ENCODE data around the gene PALD1.
"Not testable (repeated sequence)": the region's sequence is repeated elsewhere in the genome, so short reads cannot be mapped to it uniquely, and the experiment has no call there.

The PALD1 gene

DNA sequence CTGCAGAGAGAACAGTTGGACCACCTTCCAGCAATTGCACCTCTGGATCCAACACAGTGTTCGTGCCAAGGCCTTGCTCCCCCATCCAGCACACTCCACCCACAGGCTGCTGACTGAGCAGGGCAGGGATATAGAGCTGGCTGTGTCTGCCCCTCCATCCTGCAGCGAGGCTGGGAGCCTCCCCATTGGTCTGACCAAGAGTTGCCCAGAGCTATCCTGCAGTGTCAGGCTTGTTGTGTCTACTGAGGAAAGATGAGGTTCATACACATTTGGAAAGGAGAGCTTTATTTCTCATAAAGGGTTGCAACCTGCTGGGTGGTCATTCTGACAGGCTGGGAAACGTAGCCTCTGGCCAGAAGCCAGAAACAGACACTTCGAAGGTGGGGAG, 96.9 kb downstream of the PALD1 start:
- no peak overlapping the region for H3K4me3 ChIP-seq (ENCODE audit: low read length)
- no peaks in the 10 kb centered on the region for H3K27me3 ChIP-seq (ENCODE audit: insufficient read depth, low read length)
- no peaks in the 10 kb centered on the region for H3K36me3 ChIP-seq (ENCODE audit: insufficient read depth, low read depth, low read length)
- H3K4me1 ChIP-seq (ENCODE audit: insufficient read depth, low read length): no peaks in the 10 kb centered on the region
- H3K27ac ChIP-seq (ENCODE audit: low read length): no peak overlapping the region
- no peaks in the 10 kb centered on the region for H3K9me3 ChIP-seq (ENCODE audit: insufficient read depth, low read depth, low read length)
- no peak overlapping the region for H3K9ac ChIP-seq (ENCODE audit: low read depth, low read length)

DNA sequence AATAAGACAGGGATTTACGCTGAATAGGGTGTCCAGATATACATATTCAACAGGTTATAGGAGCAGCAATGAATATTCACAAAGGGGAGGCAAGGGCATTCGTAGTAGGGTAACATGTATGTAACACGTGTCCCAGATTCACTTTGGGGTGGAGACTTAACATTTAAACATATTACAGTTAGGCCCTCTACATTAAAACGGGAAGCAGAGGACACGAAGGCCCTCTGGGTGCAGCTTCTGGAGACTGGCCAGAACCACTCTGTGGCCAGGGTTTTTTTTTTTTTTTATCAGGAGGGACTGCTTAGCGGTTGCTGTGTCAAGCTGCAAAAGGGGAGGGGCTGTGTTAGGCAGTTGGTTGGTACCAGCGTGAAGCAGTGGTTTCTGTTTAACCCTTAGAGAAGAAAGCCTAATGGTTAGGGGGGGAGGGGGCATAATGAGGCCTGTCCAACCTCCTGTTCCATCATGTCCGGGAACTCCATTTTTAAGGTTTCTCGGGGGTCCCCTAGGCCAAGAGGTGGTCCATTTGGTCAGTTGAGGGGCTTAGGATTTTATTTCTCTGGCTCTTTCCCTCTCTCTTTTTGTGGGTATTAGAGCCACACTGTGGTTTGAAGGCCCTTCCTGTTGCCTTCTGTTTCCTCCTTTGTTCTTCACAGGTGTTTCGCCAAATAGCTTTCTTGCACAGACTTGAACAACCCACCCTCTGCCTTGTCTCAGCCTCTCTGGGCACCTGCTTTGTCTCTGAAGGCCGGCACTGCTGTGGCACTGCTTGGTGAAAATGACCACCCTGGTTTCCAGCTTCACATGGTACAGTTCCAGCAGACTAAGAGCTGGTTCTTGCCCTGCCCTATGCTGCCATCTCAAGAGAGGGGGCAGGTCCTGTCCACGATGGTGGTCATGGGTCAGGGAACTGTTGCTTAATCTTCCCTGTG, 97.6 kb downstream of the PALD1 start:
- Histone ChIP-seq H3K9me3 (ENCODE audit: insufficient read depth, low read depth, low read length) (no peaks in the 10 kb centered on the region), H3K9ac (ENCODE audit: low read depth, low read length) (no peak overlapping the region), H3K4me3 (ENCODE audit: low read length) (no peak overlapping the region), H3K4me1 (ENCODE audit: insufficient read depth, low read length) (no peaks in the 10 kb centered on the region), H3K27ac (ENCODE audit: low read length) (no peak overlapping the region), H3K27me3 (ENCODE audit: insufficient read depth, low read length) (no peaks in the 10 kb centered on the region), H3K36me3 (ENCODE audit: insufficient read depth, low read depth, low read length) (no peaks in the 10 kb centered on the region)

DNA sequence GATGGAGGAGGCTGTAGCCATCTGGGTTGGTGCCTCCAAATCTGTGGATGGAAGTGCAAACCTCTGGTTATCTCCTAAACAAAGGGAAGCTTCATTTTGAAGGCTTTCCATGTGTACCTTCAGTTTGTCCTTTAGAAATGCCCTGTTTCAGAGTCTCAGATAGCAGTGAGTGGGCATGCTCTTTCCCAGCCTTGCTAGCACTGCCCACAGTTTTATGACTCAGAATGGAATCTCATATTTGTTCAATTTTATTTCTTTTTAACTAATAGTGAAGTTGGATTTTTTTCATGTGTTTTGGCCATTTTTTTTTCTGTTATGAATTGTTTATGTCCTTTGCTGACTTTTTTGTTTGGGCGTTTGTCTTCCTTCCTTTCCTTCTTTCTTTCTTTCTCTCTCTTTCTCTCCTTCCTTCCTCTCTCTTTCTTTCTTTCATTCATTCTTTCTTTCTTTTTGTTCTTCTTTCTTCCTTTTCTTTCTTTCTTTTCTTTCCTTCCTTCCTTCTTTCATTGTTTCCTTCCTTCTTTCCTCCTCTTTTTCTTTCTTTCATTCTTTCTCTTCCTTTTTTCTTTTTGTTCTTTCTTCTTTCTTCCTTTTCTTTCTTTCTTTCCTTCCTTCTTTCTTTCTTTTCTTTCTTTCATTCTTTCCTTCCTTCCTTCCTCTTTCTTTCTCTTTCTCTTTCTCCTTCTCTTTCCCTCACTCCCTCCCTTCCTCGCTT, 98.4 kb downstream of the PALD1 start:
- H3K27ac ChIP-seq (ENCODE audit: low read length): no peak overlapping the region
- no peak overlapping the region for H3K9ac ChIP-seq (ENCODE audit: low read depth, low read length)
- H3K27me3 ChIP-seq (ENCODE audit: insufficient read depth, low read length): no peaks in the 10 kb centered on the region
- no peaks in the 10 kb centered on the region for H3K4me1 ChIP-seq (ENCODE audit: insufficient read depth, low read length)
- no peaks in the 10 kb centered on the region for H3K36me3 ChIP-seq (ENCODE audit: insufficient read depth, low read depth, low read length)
- no peaks in the 10 kb centered on the region for H3K9me3 ChIP-seq (ENCODE audit: insufficient read depth, low read depth, low read length)
- H3K4me3 ChIP-seq (ENCODE audit: low read length): no peak overlapping the region

DNA sequence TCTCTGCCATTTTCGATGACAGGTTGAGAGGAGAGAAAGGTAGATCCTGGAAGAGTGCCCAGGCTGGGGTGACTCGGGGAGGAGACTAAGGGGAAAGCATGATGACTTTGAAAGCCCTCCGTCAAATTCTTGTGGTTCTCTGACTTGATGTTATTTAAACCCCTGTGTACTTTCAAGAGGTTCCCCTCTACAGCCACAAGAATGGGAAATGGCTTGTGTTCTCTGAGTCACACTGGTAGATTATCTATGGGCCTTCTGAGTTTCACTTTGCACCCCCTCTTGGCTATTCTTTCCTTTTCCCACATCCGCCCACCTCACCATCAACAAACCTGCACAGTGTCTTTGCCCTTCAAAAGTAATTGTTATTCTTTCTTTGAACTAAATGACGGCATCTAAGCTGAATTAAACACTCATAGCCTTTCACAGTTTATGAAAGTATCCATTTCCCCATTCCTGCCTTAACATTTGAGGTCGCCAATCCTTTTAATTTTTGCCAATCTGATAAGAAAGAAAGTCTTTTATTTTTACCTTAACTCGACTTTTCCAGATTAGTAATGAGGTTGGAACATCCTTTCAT, 99.9 kb downstream of the PALD1 start:
- Histone ChIP-seq H3K27ac (ENCODE audit: low read length) (no peak overlapping the region), H3K4me1 (ENCODE audit: insufficient read depth, low read length) (no peaks in the 10 kb centered on the region; the same call in 1 of the 2 replicates), H3K9me3 (ENCODE audit: insufficient read depth, low read depth, low read length) (no peaks in the 10 kb centered on the region), H3K27me3 (ENCODE audit: insufficient read depth, low read length) (no peaks in the 10 kb centered on the region), H3K9ac (ENCODE audit: low read depth, low read length) (no peak overlapping the region), H3K4me3 (ENCODE audit: low read length) (no peak overlapping the region), H3K36me3 (ENCODE audit: insufficient read depth, low read depth, low read length) (no peaks in the 10 kb centered on the region)

DNA sequence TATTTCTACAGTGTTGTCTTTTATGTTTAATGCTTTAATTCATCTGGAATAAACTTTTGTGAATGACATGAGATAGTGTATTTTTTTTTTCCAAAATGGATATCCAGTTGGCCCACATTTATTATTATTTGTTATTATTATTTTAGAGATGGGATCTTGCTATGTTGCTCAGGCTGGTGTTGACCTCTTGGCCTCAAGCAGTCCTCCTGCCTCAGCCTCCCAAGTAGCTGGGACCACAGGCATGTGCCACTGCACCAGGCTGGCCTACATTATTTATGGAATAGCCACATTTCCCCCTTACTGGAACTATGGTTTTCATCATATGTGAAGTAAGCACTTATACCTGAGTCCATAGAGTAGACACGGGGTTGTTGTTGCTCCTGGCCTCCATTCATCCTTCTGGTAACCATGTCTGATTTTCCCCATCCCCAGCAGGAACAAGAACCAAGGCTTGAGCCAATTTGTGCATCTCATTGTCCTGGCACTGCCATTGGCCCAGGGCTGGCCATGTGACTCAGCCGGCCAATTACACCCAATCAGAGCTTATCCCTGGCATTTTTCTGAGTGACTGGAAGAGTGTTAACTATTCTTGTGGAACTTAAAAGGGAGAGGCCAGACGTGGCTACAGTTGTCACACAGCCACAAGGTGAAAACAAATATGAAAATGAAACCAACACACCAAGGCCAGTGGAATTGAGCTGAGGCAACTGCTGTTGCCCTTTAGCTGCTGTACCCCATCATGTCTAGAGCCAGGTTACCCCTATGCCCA, 100.9 kb downstream of the PALD1 start:
- Histone ChIP-seq H3K27ac (ENCODE audit: low read length) (no peak overlapping the region), H3K9ac (ENCODE audit: low read depth, low read length) (no peak overlapping the region), H3K9me3 (ENCODE audit: insufficient read depth, low read depth, low read length) (no peaks in the 10 kb centered on the region), H3K4me1 (ENCODE audit: insufficient read depth, low read length) (peaks cover 5% of the 10 kb centered on the region; the same call in 1 of the 2 replicates), H3K4me3 (ENCODE audit: low read length) (no peak overlapping the region), H3K27me3 (ENCODE audit: insufficient read depth, low read length) (no peaks in the 10 kb centered on the region), H3K36me3 (ENCODE audit: insufficient read depth, low read depth, low read length) (no peaks in the 10 kb centered on the region)

DNA sequence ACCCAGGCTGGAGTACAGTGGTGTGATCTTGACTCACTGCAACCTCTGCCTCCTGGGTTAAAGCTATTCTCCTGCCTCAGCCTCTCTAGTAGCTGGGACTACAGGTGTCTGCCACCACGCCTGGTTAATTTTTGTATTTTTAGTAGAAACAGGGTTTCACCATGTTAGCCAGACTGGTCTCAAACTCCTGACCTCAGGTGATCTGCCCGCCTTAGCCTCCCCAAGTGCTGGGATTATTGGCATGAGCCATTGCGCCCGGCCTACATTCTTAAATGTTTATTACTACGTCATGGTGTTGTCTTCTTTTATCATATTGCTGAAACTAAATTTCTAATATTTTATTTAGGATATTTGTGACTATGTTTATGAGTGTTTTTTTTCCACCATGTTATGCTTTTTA, 102.6 kb downstream of the PALD1 start:
- H3K9me3 ChIP-seq (ENCODE audit: insufficient read depth, low read depth, low read length); H3K36me3 ChIP-seq (ENCODE audit: insufficient read depth, low read depth, low read length); H3K27me3 ChIP-seq (ENCODE audit: insufficient read depth, low read length); H3K4me3 ChIP-seq (ENCODE audit: low read length); H3K9ac ChIP-seq (ENCODE audit: low read depth, low read length); H3K27ac ChIP-seq (ENCODE audit: low read length): not testable (repeated sequence)
- H3K4me1 ChIP-seq (ENCODE audit: insufficient read depth, low read length): peaks cover 11% of the 10 kb centered on the region; the same call in 1 of the 2 replicates

DNA sequence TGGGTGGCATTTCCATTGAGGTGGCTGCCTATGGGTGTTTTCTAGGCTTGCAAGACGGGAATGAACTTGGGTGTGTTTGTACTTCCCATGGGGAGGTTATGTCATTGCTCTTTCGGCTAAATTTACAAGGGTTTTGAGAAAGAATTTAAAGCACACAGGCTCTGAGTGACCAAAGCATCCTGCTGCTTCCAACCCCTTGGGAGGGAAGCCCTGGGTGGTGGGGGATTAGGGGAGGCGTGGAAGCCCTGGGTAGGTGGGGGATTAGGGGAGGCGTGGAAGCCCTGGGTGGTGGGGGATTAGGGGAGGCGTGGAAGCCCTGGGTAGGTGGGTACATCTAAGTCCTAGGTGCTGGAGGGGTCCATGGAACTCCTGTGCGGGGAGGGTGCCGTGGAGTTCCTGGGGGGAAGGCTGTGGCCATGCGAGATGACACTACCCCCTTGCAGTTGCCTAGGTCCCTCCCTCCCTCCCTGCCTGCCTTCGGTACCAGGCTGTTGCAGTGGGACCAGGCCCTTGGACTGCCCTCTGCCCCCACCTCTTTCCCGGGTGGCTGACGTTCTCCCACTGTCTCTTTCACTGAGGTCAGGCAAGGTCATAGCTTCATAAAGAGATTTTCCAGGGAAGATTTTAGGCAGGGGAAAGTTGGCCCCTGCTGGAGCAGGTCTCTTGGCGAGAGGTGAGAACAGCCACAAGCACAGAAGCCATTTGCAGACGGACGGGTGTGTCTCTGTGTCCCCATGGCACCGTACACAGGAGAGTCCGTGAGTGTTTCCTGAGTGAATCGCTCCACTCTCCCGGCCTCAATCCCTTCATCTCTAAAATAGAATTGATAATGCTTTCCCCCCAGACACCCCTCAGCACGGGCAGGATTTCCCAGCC, 104.5 kb downstream of the PALD1 start:
- Histone ChIP-seq H3K9me3 (ENCODE audit: insufficient read depth, low read depth, low read length) (no peaks in the 10 kb centered on the region), H3K27ac (ENCODE audit: low read length) (no peak overlapping the region), H3K27me3 (ENCODE audit: insufficient read depth, low read length) (no peaks in the 10 kb centered on the region), H3K4me3 (ENCODE audit: low read length) (no peak overlapping the region), H3K4me1 (ENCODE audit: insufficient read depth, low read length) (peaks cover 11% of the 10 kb centered on the region; the same call in 1 of the 2 replicates), H3K36me3 (ENCODE audit: insufficient read depth, low read depth, low read length) (no peaks in the 10 kb centered on the region), H3K9ac (ENCODE audit: low read depth, low read length) (no peak overlapping the region)

DNA sequence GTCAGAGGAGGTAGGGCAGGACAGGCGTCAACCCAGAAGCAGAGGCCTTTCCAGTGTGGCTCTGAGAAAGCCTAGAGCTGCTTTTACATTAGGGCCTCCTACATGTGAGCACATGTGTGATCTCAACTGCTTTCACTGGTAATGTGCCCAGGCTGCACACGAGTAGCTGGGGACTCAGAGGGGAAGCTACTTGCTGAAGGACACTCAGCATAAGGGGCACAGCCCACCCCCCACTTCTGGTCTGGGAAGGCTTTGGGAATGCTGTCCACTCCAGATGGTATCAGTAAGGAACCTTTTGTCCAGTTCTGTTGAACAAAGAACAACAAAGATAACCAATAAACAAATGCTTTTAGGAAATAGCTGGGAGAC, 105.1 kb downstream of the PALD1 start:
- H3K36me3 ChIP-seq (ENCODE audit: insufficient read depth, low read depth, low read length): no peaks in the 10 kb centered on the region
- no peak overlapping the region for H3K4me3 ChIP-seq (ENCODE audit: low read length)
- no peaks in the 10 kb centered on the region for H3K9me3 ChIP-seq (ENCODE audit: insufficient read depth, low read depth, low read length)
- H3K9ac ChIP-seq (ENCODE audit: low read depth, low read length): no peak overlapping the region
- H3K4me1 ChIP-seq (ENCODE audit: insufficient read depth, low read length): peaks cover 11% of the 10 kb centered on the region; the same call in 1 of the 2 replicates
- no peak overlapping the region for H3K27ac ChIP-seq (ENCODE audit: low read length)
- no peaks in the 10 kb centered on the region for H3K27me3 ChIP-seq (ENCODE audit: insufficient read depth, low read length)

DNA sequence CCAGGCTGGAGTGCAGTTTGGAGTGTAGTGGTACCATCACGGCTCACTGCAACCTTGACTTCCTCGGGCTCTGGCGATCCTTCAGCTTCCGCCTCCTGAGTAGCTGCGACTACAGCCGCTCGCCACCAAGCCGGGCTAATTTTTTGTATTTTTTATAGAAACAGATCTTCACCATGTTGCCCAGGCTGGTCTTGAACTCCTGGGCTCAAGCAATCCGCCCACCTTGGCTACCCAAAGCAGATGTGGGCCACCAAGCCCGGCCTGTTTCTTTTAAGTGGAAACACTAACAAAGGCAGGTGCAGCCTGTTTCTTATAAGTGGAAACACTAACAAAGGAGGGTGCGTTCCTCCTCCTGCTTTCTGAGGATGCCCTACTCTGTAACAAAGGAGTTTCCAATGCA, 105.8 kb downstream of the PALD1 start:
- Histone ChIP-seq H3K4me3 (ENCODE audit: low read length) (no peak overlapping the region), H3K36me3 (ENCODE audit: insufficient read depth, low read depth, low read length) (no peaks in the 10 kb centered on the region), H3K9me3 (ENCODE audit: insufficient read depth, low read depth, low read length) (no peaks in the 10 kb centered on the region), H3K9ac (ENCODE audit: low read depth, low read length) (peak overlapping the region; percentile 28; the same call in 1 of the 2 replicates), H3K27me3 (ENCODE audit: insufficient read depth, low read length) (no peaks in the 10 kb centered on the region), H3K4me1 (ENCODE audit: insufficient read depth, low read length) (peaks cover 11% of the 10 kb centered on the region; the same call in 1 of the 2 replicates), H3K27ac (ENCODE audit: low read length) (no peak overlapping the region)

DNA sequence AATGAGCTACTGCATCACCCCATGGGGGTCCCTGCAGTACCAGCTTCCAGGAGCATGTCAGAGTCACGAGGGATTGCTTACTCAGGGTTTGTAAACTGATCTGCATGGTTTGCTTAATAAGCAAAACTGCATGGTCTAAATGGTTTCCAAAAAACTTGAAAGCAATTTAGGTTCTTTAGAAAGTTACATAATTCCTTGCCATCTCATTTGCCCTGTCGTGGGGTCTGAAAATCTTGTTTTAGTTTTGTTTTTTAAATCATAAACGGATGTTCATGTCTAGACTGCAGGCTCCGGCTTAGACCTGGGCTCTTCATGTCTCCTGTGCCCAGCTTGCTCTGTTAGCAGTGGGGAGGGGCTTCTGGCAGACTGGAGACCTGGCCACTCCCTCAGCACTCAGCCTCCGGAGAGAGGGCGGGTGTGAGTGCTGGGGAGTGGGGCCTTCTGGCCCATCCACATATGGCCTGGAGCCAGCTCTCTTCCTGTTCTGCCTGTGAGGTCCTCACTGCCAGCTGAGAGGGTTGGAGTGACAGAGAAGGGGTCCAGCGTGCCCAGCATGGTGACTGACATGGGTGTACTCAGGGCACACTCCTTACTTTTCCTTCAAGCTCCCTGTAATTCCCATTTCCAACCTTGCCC, 106.5 kb downstream of the PALD1 start:
- no peaks in the 10 kb centered on the region for H3K27me3 ChIP-seq (ENCODE audit: insufficient read depth, low read length)
- no peaks in the 10 kb centered on the region for H3K9me3 ChIP-seq (ENCODE audit: insufficient read depth, low read depth, low read length)
- peak overlapping the region; percentile 28; the same call in 1 of the 2 replicates for H3K9ac ChIP-seq (ENCODE audit: low read depth, low read length)
- no peak overlapping the region for H3K27ac ChIP-seq (ENCODE audit: low read length)
- no peaks in the 10 kb centered on the region for H3K36me3 ChIP-seq (ENCODE audit: insufficient read depth, low read depth, low read length)
- H3K4me1 ChIP-seq (ENCODE audit: insufficient read depth, low read length): peaks cover 11% of the 10 kb centered on the region; the same call in 1 of the 2 replicates
- no peak overlapping the region for H3K4me3 ChIP-seq (ENCODE audit: low read length)

All from iPS-20b (cell line).